Left lobe of liver (tissue), 2 donors: ENCODE measurements around the gene EOMES. TPM values are rescaled to one million over a fixed set of nuclear protein-coding genes. Genes with fewer than 3 reads are reported as not detected.

Experiments used
- ATAC-seq: fragments of 200-7000 bp; cut with Tn5 transposase; one replicate; pipeline ENCODE4 v1.9.1; 2020; ENCODE audit warnings: mild to moderate bottlenecking, moderate library complexity
- DNase-seq: peaks from one replicate; pipeline ENCODE4 v3.0.0-alpha.2; 2020; ENCODE audit warnings: low spot score
- total RNA-seq: library from RNA; stranded (reverse); gene quantifications from one replicate; pipeline ENCODE4 v1.2.1, GENCODE V29; 2021
- donor health status: DM: no; HTN: no; CAD: no; lungs with moderate emphysema.
- donor health status: DM: no; HTN: yes; CAD: no.

Gene EOMES
- total RNA-seq, 1 donor from 2014 or later = 0.08 TPM

DNA sequence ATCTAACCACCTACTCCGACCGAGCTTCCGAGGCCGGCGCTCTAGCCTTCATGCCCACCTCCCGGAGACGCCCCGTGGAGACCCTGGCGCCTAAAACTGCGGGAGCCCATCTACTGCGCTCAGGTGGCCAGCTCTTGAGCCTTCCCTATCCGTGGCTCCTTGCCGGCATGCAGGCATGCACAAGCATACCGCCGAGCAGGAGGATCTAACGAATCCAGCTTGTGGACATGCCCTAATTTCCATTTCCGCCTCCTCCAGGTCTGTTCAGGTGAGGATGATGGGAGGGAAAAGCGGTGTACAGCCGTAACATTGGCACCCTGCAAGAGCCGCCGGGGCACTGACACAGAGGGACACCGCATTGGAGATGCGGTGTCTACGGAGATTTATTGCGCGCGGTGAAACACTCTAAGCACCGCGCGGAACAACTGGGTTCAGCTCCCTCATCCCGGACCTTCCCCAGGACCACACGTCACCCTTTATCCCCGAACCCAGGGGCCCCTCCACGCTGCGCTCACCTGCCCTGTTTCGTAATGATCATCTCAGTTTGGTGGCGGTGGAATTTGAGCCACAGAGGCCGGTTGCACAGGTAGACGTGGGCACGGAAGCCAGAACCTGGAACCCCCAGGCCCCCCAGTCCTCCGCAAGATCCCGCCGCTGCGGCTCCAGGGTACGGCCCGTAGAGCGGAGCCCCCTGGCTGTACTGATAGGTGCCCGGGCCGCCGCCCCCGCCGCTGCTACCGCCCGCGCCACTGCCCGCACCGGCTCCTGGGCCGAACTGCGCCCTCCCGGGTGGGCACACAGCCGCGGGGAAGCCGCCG, 1.0 kb downstream of the EOMES start:
- no peak for ATAC-seq
- no peak for DNase-seq

- DNase-seq = no peak
- ATAC-seq = no peak
Observed at GRCh38 chr3:27719314-27720003, 2.7 kb downstream of the EOMES start.

DNA sequence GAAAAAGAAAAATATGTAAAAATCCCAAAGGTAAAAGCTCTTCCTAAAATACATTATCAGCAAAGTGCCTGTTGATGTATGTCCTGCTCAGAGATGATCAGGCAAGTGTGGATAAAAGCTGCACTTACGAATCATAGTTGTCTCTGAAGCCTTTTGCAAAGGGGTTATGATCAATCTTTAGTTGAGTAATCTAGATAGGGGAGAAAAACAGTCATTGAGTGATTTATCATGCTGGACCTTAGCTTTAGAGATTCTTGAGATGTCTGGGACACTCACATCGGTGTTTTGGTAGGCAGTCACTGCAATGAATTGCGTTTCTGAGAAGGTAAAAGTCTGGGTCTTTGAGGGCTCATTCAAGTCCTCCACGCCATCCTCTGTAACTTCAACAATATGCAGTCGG, 3.7 kb downstream of the EOMES start:
- ATAC-seq = no peak
- no peak for DNase-seq

DNA sequence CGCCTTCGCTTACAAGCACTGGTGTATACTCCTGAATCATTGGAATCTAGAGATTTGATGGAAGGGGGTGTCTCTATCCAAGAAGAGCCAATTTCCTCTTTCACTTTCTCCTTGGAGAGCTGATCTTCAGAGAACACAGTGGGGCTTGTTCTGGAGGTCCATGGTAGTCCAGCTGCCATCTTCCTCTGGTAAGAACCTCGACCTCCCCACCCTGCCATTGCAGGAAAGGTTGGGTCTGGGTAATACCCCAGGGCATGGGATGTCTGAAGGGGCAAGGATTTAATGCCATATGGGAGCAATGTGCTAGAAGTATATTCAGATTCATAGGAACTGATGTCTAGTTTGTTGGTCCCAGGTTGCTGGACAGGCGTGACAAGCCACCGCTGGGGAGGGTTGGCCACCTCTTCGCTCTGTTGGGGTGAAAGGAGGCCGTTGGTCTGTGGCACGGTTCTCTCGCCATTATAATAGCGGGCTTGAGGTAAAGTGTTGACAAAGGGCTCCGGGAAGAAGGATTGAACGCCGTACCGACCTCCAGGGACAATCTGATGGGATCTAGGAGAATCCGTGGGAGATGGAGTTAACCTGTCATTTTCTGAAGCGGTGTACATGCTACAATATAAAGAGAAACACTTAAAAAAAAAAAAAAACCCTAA, 4.8 kb downstream of the EOMES start:
- ATAC-seq = no peak
- DNase-seq = no peak

- ATAC-seq = no peak
- DNase-seq = no peak
Observed at GRCh38 chr3:27716309-27716708, 5.8 kb downstream of the EOMES start.

DNA sequence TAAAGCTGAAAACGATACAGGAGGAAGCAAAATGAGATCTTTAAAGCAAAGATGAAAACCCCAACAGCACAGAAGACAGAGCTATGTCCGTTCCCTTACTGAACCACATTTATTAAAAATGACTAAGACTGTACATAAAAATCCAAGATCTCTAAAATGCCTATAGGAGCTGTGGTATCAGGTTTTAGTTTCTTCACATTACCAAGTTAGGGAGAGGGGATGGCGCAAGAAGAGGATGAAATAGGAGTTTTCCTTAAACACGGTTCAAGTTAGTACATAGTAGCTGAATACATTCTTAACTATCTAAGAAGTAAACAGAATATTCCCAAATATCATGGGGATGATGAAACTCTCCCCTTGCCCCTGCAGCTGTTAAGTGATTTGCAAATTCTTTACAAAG, 6.3 kb downstream of the EOMES start:
- ATAC-seq (no peak), DNase-seq (no peak)

- no peak for DNase-seq
- no peak for ATAC-seq
Observed at GRCh38 chr3:27715454-27715806, 6.7 kb downstream of the EOMES start.

- DNase-seq = no peak
- no peak for ATAC-seq
Observed at GRCh38 chr3:27714692-27715453, 7.2 kb downstream of the EOMES start.

DNA sequence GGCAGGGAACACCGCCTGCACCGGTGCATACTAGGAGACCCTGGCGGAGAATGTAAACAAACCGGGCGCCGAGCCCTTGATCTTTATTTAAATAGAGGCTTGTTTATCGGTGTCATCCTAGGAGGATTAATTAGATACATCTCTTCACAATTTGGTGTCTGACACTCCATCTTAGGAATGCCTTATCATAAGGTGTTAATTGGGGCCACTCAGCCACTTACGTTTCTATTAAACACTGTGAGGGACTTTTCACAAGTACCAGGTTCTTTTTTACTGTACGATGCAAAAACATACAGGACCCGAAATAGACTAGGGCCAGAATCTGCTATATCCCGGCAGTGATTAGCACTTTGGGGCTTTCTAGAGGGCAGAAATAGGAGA, 8.0 kb downstream of the EOMES start:
- no peak for DNase-seq
- ATAC-seq = no peak

GRCh38 chr3:27713435-27714145, 8.5 kb downstream of the EOMES start:
- ATAC-seq = peak; percentile 7
- DNase-seq = no peak

DNA sequence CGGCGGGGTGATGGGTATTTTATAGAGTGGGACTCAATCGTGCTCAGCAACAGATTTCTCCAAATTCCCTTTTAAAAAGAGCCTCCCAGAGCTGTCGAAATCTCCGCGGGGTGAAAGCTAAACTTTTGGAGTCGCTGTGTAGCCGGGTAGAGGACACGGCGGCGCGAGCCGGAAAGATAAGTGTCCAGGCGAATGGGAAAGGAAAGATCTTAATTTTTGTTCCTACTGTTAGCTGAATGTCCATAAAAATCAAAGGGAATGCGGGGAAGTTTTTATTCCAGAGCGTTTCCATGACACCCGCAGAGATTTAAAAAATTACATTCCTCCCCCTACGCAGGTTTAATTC, 9.1 kb downstream of the EOMES start:
- ATAC-seq = peak; percentile 53
- no peak for DNase-seq

DNA sequence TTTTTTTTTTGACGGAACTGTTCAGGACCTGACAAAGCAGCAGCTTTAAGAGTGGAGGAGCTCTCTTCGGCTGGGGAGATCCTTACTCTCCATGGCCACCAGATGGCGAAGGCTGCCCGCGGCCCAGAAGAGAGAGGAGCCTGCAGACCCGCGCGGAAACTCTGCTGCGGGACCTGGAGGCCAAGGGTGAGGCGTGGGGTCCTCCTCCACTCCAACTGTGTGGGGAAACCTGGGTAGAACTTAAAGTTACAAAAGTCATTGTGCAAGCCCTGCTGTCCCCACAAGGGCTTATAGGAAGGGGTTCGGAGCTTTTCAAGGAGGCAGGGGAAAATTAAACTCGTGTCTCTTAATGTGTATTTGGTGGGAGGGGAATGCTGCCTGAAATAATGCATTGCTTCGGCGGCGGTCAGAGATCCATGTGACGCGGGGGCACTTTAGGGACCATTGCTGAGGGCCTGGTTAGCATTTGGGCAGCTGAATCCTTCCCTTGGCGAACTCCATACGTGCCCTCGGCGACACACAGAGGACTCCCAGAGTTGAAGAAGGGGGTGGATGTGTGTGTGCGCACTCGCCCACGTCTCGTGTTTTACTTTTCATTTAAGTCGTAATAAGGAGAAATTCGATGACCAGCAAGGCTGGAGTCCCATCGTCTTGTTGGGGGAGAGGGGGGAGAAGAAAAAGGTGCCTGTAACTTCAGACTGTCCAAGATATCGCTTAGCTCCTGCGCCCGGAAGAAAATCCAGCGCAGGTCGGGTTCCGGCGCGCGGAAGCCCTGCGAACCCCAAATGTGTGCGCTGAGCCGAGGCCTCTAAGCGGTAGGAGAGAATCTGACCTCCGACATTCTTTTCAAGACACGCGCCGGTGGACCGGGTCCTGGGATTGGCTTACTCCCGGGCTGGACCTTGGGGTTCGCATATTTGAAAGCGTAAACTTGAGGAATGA, 9.7 kb downstream of the EOMES start:
- peak; percentile 74 for DNase-seq
- ATAC-seq = peak; percentile 97

DNA sequence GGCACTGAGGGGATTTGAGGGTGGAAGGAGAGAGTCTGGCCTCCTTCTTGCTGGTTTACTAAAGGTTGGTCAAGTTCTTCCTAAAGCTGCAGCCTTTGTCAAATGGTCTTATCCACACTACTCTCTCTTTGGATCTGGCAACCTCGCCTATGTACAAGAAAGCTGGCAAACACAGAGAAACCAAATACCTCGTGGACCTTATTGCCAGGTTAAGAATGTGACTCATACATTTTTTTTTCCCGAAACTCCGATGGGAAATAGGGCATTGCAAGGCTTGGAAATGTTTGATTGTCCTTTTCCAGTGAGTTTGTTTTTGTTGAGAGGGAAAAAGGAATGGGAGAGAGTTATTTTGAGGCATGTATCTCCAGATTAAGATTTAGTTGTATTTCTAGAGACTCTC, 13.9 kb downstream of the EOMES start:
- DNase-seq = no peak

GRCh38 chr3:27699067-27699466, 23.1 kb downstream of the EOMES start:
- ATAC-seq = no peak
- no peak for DNase-seq

More for the DNA sequence above, 13.9 kb downstream of the EOMES start:
- ATAC-seq = no peak

GRCh38 chr3:27696906-27697305, 25.2 kb downstream of the EOMES start:
- DNase-seq = no peak
- no peak for ATAC-seq

GRCh38 chr3:27695636-27696035, 26.5 kb downstream of the EOMES start:
- ATAC-seq (no peak), DNase-seq (no peak)

GRCh38 chr3:27688053-27688452, 34.1 kb downstream of the EOMES start:
- DNase-seq (no peak), ATAC-seq (no peak)

DNA sequence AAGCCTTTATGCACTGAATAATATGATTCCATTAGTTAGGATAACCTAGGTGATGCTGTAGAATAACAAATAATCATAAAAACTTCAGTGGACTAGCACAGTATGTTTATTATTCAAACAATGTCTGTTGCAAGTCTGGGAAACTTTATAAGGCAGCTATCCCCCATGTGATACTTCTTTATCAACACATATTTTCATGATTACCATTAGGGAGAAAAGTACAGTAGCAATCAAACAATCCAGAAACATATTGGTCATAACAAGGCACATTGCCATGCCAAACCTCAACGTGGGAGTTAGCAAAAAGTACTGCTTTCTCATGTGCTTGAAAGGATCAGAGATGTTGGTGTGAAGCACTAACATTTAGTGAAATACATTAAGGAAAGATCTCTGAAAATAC, 35.5 kb downstream of the EOMES start:
- no peak for DNase-seq
- no peak for ATAC-seq

GRCh38 chr3:27685474-27685873, 36.6 kb downstream of the EOMES start:
- DNase-seq (no peak), ATAC-seq (no peak)

GRCh38 chr3:27684302-27684701, 37.8 kb downstream of the EOMES start:
- no peak for ATAC-seq
- DNase-seq = no peak
